WTC11 (cell line): ENCODE data around the gene ELN. TPM values are rescaled to one million over a fixed set of nuclear protein-coding genes. Genes with fewer than 3 reads are reported as not detected.

Source experiments
- ATAC-seq: fragments of 200-7000 bp; cut with Tn5 transposase; 2 replicates; pipeline ENCODE4 v1.10.0; 2021; ENCODE audit warnings: mild to moderate bottlenecking, moderate library complexity
- CTCF ChIA-PET: fragments of 300-600 bp; sonication (Branson Sonifier 250); formaldehyde crosslinking; loops from one replicate; lab custom pipeline; 2021; ENCODE audit warnings: antibody characterized with exemption; lab: Charles Lee
- POLR2A ChIA-PET: fragments of 350-600 bp; sonication (Branson Sonifier 250); formaldehyde crosslinking; loops from one replicate; lab custom pipeline; 2021; ENCODE audit warnings: antibody characterized with exemption; lab: Charles Lee
- DNase-seq: peaks from one replicate; pipeline ENCODE4 v3.0.0; 2021; ENCODE audit warnings: low spot score
- H3K27ac Mint-ChIP-seq: 2 replicates; pipeline ENCODE4 v1.8.0; 2021; ENCODE audit warnings: mixed read lengths
- H3K27me3 Mint-ChIP-seq: 2 replicates; pipeline ENCODE4 v1.8.0; 2021; ENCODE audit warnings: low read depth, mild to moderate bottlenecking, moderate library complexity, mixed read lengths
- H3K36me3 Mint-ChIP-seq: 2 replicates; pipeline ENCODE4 v1.8.0; 2021; ENCODE audit warnings: mixed read lengths
- H3K4me1 Mint-ChIP-seq: 2 replicates; pipeline ENCODE4 v1.8.0; 2022; ENCODE audit warnings: mixed read lengths
- H3K4me3 Mint-ChIP-seq: 2 replicates; pipeline ENCODE4 v1.8.0; 2021; ENCODE audit warnings: mild to moderate bottlenecking, moderate library complexity, mixed read lengths
- H3K9me3 Mint-ChIP-seq: 2 replicates; pipeline ENCODE4 v1.8.0; 2021; ENCODE audit warnings: mixed read lengths
- ESRRA ChIP-seq: sonication (generic); formaldehyde crosslinking; IDR thresholded peaks from 2 replicates; pipeline ENCODE4 v1.8.1; 2022; ENCODE audit warnings: mild to moderate bottlenecking, missing genetic modification reagents, borderline replicate concordance
- FOXP1 ChIP-seq: sonication (generic); formaldehyde crosslinking; IDR thresholded peaks from 2 replicates; pipeline ENCODE4 v1.8.0; 2022; ENCODE audit warnings: missing genetic modification reagents, mild to moderate bottlenecking, moderate library complexity, borderline replicate concordance
- GABPB1 ChIP-seq: sonication (generic); formaldehyde crosslinking; IDR thresholded peaks from 2 replicates; pipeline ENCODE4 v1.8.1; 2023; ENCODE audit warnings: mild to moderate bottlenecking, missing genetic modification reagents
- JAZF1 ChIP-seq: fragments of 250-450 bp; sonication (Bioruptor Pico); IDR thresholded peaks from 2 replicates; pipeline ENCODE4 v1.9.0; 2021; ENCODE audit warnings: moderate library complexity, mild to moderate bottlenecking, inconsistent platforms
- MXD4 ChIP-seq: fragments of 250-450 bp; sonication (Bioruptor Pico); IDR thresholded peaks from 2 replicates; pipeline ENCODE4 v1.8.0; 2021; ENCODE audit warnings: mild to moderate bottlenecking, moderate library complexity, borderline replicate concordance
- NFATC4 ChIP-seq: fragments of 250-450 bp; sonication (Bioruptor Pico); IDR thresholded peaks from 2 replicates; pipeline ENCODE4 v1.9.0; 2021; ENCODE audit warnings: mild to moderate bottlenecking
- NR3C1 ChIP-seq: sonication (generic); formaldehyde crosslinking; conservative IDR thresholded peaks from 2 replicates; pipeline ENCODE4 v1.8.1; 2023; ENCODE audit warnings: low read depth, mild to moderate bottlenecking, missing genetic modification reagents
- ZNF423 ChIP-seq: fragments of 250-450 bp; sonication (Bioruptor Pico); IDR thresholded peaks from 2 replicates; pipeline ENCODE4 v2.1.2; 2022; ENCODE audit warnings: mild to moderate bottlenecking, moderate library complexity
- total RNA-seq: library from RNA; stranded (reverse); gene quantifications from 3 replicates; pipeline ENCODE4 v1.2.3, GENCODE V29; 2021
- TF ChIP-seq, protein P1 (sequence below): sonication (generic); formaldehyde crosslinking; IDR thresholded peaks from 2 replicates; pipeline ENCODE4 v1.8.0; 2022; ENCODE audit warnings: mild to moderate bottlenecking, missing genetic modification reagents
- TF ChIP-seq, protein P2 (sequence below): sonication (generic); formaldehyde crosslinking; IDR thresholded peaks from 2 replicates; pipeline ENCODE4 v1.8.0; 2022; ENCODE audit warnings: mild to moderate bottlenecking, missing genetic modification reagents
- TF ChIP-seq, protein P3 (sequence below): sonication (generic); formaldehyde crosslinking; IDR thresholded peaks from 2 replicates; pipeline ENCODE4 v1.8.0; 2023; ENCODE audit warnings: mild to moderate bottlenecking, missing genetic modification reagents
- TF ChIP-seq, protein P4 (sequence below): fragments of 250-450 bp; sonication (Bioruptor Pico); IDR thresholded peaks from 2 replicates; pipeline ENCODE4 v1.9.0; 2021; ENCODE audit warnings: moderate library complexity, mild to moderate bottlenecking, inconsistent platforms, borderline replicate concordance
- TF ChIP-seq, protein P5 (sequence below): sonication (generic); formaldehyde crosslinking; IDR thresholded peaks from 2 replicates; pipeline ENCODE4 v1.8.0; 2022; ENCODE audit warnings: missing genetic modification reagents
- TF ChIP-seq, protein P6 (sequence below): sonication (generic); formaldehyde crosslinking; IDR thresholded peaks from 2 replicates; pipeline ENCODE4 v1.8.0; 2022; ENCODE audit warnings: mild to moderate bottlenecking, missing genetic modification reagents
- TF ChIP-seq, protein P7 (sequence below): fragments of 200-600 bp; IDR thresholded peaks from 2 replicates; pipeline ENCODE4 v1.8.0; 2022; ENCODE audit warnings: antibody characterized with exemption

ELN gene
- total RNA-seq, 1 experiment from 2014 or later, result 3.3 TPM

DNA sequence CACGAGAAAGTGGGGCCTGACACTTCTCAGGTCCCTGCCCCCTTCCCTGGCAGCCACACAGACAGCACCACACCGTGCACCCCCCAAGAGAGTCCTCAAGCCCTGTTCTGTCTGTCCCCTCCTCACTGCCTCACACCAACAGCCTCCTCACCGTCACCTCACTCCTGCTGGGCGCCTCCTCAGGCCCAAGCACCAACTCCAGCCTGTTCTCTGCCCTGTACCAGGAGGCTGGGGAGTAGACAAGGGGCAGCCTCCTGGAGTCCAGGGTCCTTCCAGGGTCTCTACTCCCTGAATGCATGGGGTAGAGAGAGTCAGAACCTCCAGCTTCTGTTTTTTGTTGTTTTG lies 26.9 kb upstream of the ELN start:
- no peaks in the 10 kb centered on the region for H3K27me3 Mint-ChIP-seq
- ChIA-PET CTCF (no interaction called here), POLR2A (no interaction called here)
- TF ChIP-seq, protein P1, sequence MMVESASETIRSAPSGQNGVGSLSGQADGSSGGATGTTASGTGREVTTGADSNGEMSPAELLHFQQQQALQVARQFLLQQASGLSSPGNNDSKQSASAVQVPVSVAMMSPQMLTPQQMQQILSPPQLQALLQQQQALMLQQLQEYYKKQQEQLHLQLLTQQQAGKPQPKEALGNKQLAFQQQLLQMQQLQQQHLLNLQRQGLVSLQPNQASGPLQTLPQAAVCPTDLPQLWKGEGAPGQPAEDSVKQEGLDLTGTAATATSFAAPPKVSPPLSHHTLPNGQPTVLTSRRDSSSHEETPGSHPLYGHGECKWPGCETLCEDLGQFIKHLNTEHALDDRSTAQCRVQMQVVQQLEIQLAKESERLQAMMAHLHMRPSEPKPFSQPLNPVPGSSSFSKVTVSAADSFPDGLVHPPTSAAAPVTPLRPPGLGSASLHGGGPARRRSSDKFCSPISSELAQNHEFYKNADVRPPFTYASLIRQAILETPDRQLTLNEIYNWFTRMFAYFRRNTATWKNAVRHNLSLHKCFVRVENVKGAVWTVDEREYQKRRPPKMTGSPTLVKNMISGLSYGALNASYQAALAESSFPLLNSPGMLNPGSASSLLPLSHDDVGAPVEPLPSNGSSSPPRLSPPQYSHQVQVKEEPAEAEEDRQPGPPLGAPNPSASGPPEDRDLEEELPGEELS (CRISPR knock-in tag), result no peak
- TF ChIP-seq ESRRA (CRISPR knock-in tag), result no peak
- TF ChIP-seq, protein P2, sequence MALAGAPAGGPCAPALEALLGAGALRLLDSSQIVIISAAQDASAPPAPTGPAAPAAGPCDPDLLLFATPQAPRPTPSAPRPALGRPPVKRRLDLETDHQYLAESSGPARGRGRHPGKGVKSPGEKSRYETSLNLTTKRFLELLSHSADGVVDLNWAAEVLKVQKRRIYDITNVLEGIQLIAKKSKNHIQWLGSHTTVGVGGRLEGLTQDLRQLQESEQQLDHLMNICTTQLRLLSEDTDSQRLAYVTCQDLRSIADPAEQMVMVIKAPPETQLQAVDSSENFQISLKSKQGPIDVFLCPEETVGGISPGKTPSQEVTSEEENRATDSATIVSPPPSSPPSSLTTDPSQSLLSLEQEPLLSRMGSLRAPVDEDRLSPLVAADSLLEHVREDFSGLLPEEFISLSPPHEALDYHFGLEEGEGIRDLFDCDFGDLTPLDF (CRISPR knock-in tag), result no peak
- no peak for TF ChIP-seq GABPB1 (CRISPR knock-in tag)
- TF ChIP-seq NFATC4 (CRISPR knock-in tag), result no peak
- TF ChIP-seq NR3C1 (CRISPR knock-in tag), result no peak
- TF ChIP-seq, protein P3, sequence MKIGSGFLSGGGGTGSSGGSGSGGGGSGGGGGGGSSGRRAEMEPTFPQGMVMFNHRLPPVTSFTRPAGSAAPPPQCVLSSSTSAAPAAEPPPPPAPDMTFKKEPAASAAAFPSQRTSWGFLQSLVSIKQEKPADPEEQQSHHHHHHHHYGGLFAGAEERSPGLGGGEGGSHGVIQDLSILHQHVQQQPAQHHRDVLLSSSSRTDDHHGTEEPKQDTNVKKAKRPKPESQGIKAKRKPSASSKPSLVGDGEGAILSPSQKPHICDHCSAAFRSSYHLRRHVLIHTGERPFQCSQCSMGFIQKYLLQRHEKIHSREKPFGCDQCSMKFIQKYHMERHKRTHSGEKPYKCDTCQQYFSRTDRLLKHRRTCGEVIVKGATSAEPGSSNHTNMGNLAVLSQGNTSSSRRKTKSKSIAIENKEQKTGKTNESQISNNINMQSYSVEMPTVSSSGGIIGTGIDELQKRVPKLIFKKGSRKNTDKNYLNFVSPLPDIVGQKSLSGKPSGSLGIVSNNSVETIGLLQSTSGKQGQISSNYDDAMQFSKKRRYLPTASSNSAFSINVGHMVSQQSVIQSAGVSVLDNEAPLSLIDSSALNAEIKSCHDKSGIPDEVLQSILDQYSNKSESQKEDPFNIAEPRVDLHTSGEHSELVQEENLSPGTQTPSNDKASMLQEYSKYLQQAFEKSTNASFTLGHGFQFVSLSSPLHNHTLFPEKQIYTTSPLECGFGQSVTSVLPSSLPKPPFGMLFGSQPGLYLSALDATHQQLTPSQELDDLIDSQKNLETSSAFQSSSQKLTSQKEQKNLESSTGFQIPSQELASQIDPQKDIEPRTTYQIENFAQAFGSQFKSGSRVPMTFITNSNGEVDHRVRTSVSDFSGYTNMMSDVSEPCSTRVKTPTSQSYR (CRISPR knock-in tag), result no peak
- TF ChIP-seq, protein P4, sequence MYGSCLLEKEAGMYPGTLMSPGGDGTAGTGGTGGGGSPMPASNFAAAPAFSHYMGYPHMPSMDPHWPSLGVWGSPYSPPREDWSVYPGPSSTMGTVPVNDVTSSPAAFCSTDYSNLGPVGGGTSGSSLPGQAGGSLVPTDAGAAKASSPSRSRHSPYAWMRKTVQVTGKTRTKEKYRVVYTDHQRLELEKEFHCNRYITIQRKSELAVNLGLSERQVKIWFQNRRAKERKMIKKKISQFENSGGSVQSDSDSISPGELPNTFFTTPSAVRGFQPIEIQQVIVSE, result no peak
- no peak for TF ChIP-seq ZNF423 (CRISPR knock-in tag)
- TF ChIP-seq, protein P5, sequence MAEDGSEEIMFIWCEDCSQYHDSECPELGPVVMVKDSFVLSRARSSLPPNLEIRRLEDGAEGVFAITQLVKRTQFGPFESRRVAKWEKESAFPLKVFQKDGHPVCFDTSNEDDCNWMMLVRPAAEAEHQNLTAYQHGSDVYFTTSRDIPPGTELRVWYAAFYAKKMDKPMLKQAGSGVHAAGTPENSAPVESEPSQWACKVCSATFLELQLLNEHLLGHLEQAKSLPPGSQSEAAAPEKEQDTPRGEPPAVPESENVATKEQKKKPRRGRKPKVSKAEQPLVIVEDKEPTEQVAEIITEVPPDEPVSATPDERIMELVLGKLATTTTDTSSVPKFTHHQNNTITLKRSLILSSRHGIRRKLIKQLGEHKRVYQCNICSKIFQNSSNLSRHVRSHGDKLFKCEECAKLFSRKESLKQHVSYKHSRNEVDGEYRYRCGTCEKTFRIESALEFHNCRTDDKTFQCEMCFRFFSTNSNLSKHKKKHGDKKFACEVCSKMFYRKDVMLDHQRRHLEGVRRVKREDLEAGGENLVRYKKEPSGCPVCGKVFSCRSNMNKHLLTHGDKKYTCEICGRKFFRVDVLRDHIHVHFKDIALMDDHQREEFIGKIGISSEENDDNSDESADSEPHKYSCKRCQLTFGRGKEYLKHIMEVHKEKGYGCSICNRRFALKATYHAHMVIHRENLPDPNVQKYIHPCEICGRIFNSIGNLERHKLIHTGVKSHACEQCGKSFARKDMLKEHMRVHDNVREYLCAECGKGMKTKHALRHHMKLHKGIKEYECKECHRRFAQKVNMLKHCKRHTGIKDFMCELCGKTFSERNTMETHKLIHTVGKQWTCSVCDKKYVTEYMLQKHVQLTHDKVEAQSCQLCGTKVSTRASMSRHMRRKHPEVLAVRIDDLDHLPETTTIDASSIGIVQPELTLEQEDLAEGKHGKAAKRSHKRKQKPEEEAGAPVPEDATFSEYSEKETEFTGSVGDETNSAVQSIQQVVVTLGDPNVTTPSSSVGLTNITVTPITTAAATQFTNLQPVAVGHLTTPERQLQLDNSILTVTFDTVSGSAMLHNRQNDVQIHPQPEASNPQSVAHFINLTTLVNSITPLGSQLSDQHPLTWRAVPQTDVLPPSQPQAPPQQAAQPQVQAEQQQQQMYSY (CRISPR knock-in tag), result no peak
- no peak for TF ChIP-seq JAZF1 (CRISPR knock-in tag)
- no peak for TF ChIP-seq FOXP1 (CRISPR knock-in tag)
- H3K27ac Mint-ChIP-seq, result no peak overlapping the region
- no peaks in the 10 kb centered on the region; the same call in 1 of the 2 replicates for H3K9me3 Mint-ChIP-seq
- ATAC-seq, result no peak
- H3K4me3 Mint-ChIP-seq, result no peak overlapping the region
- peaks cover 2% of the 10 kb centered on the region; the same call in 1 of the 2 replicates for H3K4me1 Mint-ChIP-seq
- no peak for DNase-seq
- H3K36me3 Mint-ChIP-seq, result no peaks in the 10 kb centered on the region

DNA sequence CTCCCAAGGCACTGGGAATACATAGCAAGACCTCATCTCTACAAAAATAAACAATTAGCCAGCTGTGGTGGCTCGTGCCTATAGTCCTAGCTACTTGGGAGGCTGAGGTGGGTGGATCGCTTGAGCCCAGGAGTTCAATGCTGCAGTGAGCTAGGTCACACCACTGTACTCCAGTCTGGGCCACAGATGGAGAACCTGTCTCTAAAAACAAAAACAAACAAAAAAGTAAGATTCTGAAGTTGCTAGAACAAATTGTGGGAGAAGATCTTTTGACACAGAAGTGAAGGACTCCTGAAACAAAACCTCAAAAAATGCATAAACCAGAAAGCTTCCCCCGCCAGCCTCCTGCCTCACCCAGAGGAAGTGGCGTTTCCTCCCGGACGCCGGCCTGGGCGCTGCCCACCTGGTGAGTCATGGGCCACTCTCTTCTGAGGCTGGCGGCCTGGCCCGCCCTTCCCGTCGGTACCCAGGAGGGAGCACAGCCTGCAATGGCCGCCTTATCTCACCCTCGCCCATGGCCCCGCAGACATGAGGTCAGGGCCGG lies 25.4 kb upstream of the ELN start:
- H3K27me3 Mint-ChIP-seq, result no peaks in the 10 kb centered on the region
- CTCF ChIA-PET, result interaction anchor here (1.2 kb wide), 1 partner anchor 24 kb away, joined by 11 read pairs; no protein-coding TSS in a partner anchor
- POLR2A ChIA-PET, result no interaction called here
- TF ChIP-seq, protein P3 (CRISPR knock-in tag), result no peak
- TF ChIP-seq ESRRA (CRISPR knock-in tag) (no peak), MXD4 (CRISPR knock-in tag) (no peak)
- TF ChIP-seq, protein P2 (CRISPR knock-in tag), result no peak
- TF ChIP-seq, protein P6, sequence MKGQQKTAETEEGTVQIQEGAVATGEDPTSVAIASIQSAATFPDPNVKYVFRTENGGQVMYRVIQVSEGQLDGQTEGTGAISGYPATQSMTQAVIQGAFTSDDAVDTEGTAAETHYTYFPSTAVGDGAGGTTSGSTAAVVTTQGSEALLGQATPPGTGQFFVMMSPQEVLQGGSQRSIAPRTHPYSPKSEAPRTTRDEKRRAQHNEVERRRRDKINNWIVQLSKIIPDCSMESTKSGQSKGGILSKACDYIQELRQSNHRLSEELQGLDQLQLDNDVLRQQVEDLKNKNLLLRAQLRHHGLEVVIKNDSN (CRISPR knock-in tag), result no peak
- TF ChIP-seq, protein P7, sequence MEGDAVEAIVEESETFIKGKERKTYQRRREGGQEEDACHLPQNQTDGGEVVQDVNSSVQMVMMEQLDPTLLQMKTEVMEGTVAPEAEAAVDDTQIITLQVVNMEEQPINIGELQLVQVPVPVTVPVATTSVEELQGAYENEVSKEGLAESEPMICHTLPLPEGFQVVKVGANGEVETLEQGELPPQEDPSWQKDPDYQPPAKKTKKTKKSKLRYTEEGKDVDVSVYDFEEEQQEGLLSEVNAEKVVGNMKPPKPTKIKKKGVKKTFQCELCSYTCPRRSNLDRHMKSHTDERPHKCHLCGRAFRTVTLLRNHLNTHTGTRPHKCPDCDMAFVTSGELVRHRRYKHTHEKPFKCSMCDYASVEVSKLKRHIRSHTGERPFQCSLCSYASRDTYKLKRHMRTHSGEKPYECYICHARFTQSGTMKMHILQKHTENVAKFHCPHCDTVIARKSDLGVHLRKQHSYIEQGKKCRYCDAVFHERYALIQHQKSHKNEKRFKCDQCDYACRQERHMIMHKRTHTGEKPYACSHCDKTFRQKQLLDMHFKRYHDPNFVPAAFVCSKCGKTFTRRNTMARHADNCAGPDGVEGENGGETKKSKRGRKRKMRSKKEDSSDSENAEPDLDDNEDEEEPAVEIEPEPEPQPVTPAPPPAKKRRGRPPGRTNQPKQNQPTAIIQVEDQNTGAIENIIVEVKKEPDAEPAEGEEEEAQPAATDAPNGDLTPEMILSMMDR, result no peak

More for the DNA sequence above, 25.4 kb upstream of the ELN start:
- no peak for DNase-seq
- H3K9me3 Mint-ChIP-seq, result no peaks in the 10 kb centered on the region
- H3K36me3 Mint-ChIP-seq, result no peaks in the 10 kb centered on the region
- ATAC-seq, result no peak
- no peak overlapping the region for H3K4me3 Mint-ChIP-seq
- H3K27ac Mint-ChIP-seq, result 0 out of 2 replicates have a peak overlapping the region, but pooled peaks have one; percentile 5
- H3K4me1 Mint-ChIP-seq, result peaks cover 2% of the 10 kb centered on the region; the same call in 1 of the 2 replicates
